K562 (cell line): ENCODE measurements around the gene UNC79.

Experiments used
- CTCF ChIP-seq, 3 experiments: IDR thresholded peaks in 2 of 3; conservative IDR thresholded peaks in 1 of 3; 2 replicates each; pipeline ENCODE4 v1.5.1; 2011 to 2012; ENCODE audit warnings: low read length in 3 of 3, mild to moderate bottlenecking in 3 of 3, control low read depth in 2 of 3, improper control_type of control experiment in 1 of 3, inconsistent platforms in 1 of 3, low read depth in 1 of 3, mixed read lengths in 1 of 3, moderate library complexity in 1 of 3; ENCODE audit not compliant: insufficient read depth in 2 of 3
- ERF ChIP-seq: fragments of 450-650 bp; formaldehyde crosslinking; IDR thresholded peaks from 2 replicates; pipeline ENCODE4 v1.4.0; 2020; ENCODE audit warnings: mild to moderate bottlenecking, mixed read lengths
- GABPA ChIP-seq: fragments of 200-800 bp; sonication (Bioruptor generic); conservative IDR thresholded peaks from 2 replicates; pipeline ENCODE4 v1.6.1; 2016; ENCODE audit warnings: low read depth, missing genetic modification characterization, missing compliant biosample characterization
- TBL1XR1 ChIP-seq, 2 experiments: IDR thresholded peaks; 2 replicates each; pipeline ENCODE4 v1.6.1; 2012; ENCODE audit warnings: improper control_type of control experiment in 2 of 2, low read length in 2 of 2, mild to moderate bottlenecking in 1 of 2
- ZNF274 ChIP-seq: IDR thresholded peaks from 2 replicates; pipeline ENCODE4 v1.6.1; 2011; ENCODE audit warnings: low read depth, mild to moderate bottlenecking, low read length, moderate library complexity, borderline replicate concordance
- ZSCAN32 ChIP-seq: fragments of 450-650 bp; formaldehyde crosslinking; IDR thresholded peaks from 2 replicates; pipeline ENCODE4 v1.4.0; 2020; ENCODE audit warnings: mild to moderate bottlenecking, moderate library complexity

- TF ChIP-seq GABPA (tag) (no peak), ERF (CRISPR knock-in tag) (no peak), ZNF274 (no peak), TBL1XR1 (IDR thresholded peaks at IDR 0.05; ENCODE audit: low read length in 2 of 2) (no peak), ZSCAN32 (no peak), CTCF (IDR thresholded peaks at IDR 0.05 in 2 of 3, conservative IDR thresholded peaks at IDR 0.05 in 1 of 3; ENCODE audit: insufficient read depth in 2 of 3, low read depth in 1 of 3, low read length in 3 of 3) (no peak)
Observed at GRCh38 chr14:93533437-93533836, 102.7 kb downstream of the UNC79 start.
